ENCODE results near the gene DBI. TPM values are rescaled to one million over a fixed set of nuclear protein-coding genes. Genes with fewer than 3 reads are reported as not detected.

Gene DBI
- total and polyA plus RNA-seq, 2 of the 8 experiments (the other 6 are each of a cell fraction or from before 2014, with no cell fraction given), result 180 to 212 TPM

DNA sequence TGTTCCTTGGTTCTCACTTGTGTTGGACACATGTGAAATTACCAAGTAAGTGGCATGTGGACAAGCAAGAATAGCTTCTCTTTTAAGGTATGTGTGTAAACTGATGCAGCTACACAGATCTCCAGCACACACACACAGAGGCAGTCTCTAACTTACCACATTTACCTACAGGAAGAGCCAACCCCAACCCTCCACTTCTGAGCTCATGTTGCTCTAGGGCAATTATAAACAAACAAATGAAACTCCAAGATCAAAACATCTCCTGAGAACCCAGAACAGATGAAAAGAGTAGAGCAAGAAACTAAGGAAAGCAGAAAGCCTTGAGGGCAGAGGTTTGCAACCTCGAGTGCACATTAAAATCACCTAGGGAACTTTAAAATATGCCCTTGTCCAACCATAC lies 48.9 kb downstream of the DBI start:
- Histone ChIP-seq H3K36me3 (ENCODE audit: control insufficient read depth in 2 of 4, insufficient read depth in 4 of 4, low read length in 3 of 4) (no peaks in the 10 kb centered on the region), H3K23me2 (ENCODE audit: low read depth, low read length) (no peaks in the 10 kb centered on the region), H3K4me3 (ENCODE audit: extremely low read depth in 1 of 4, insufficient read depth in 2 of 4, low read depth in 3 of 4, low read length in 4 of 4) (no peak overlapping the region), H2BK12ac (ENCODE audit: low read depth, low read length) (no peak overlapping the region), H4K91ac (replicated peaks; ENCODE audit: insufficient read length, low read length) (no peak overlapping the region), H3K4me2 (ENCODE audit: insufficient read depth in 1 of 2, low read depth in 2 of 2, low read length in 2 of 2) (no peak overlapping the region), H2BK15ac (ENCODE audit: low read length) (no peak overlapping the region), H2BK20ac (ENCODE audit: low read length) (no peak overlapping the region), H3K79me1 (ENCODE audit: low read depth, low read length) (no peaks in the 10 kb centered on the region), H3K9ac (replicated peaks in 1 of 4; ENCODE audit: extremely low read depth in 1 of 4, low read depth in 3 of 4, low read length in 3 of 4) (no peak overlapping the region), H3K27me3 (replicated peaks in 1 of 4; ENCODE audit: control insufficient read depth in 3 of 4, extremely low read depth in 1 of 4, insufficient read depth in 3 of 4, low read length in 3 of 4) (no peaks in the 10 kb centered on the region), H2AFZ (ENCODE audit: low read length) (no peak overlapping the region), H3K56ac (replicated peaks; ENCODE audit: insufficient read length, low read depth, low read length) (no peak overlapping the region), H4K20me1 (replicated peaks in 1 of 2; ENCODE audit: control insufficient read depth in 1 of 2, insufficient read depth in 2 of 2, low read length in 2 of 2) (no peaks in the 10 kb centered on the region), H2BK120ac (replicated peaks; ENCODE audit: low read depth, low read length) (no peak overlapping the region), H3K27ac (ENCODE audit: low read depth, low read length) (no peak overlapping the region), H2BK5ac (ENCODE audit: low read depth, low read length) (no peak overlapping the region), H3K9me3 (ENCODE audit: insufficient read depth in 2 of 2, low read depth in 1 of 2, low read length in 1 of 2) (0 out of 4 replicates have a peak, but pooled peaks cover under 1% of the 10 kb centered on the region in 2 experiments), H3K14ac (ENCODE audit: insufficient read length) (no peak overlapping the region), H3K4me1 (replicated peaks in 1 of 4; ENCODE audit: control insufficient read depth in 3 of 4, insufficient read depth in 4 of 4, low read length in 3 of 4) (no peaks in the 10 kb centered on the region), H3K23ac (ENCODE audit: insufficient read length) (no peak overlapping the region), H3K4ac (replicated peaks; ENCODE audit: insufficient read length, low read depth, low read length) (no peak overlapping the region), H4K8ac (ENCODE audit: extremely low read depth, insufficient read depth, low read length) (no peak overlapping the region), H3K18ac (ENCODE audit: extremely low read depth, low read length) (no peak overlapping the region), H3K79me2 (ENCODE audit: control insufficient read depth in 1 of 2, insufficient read depth in 2 of 2, low read length in 2 of 2) (no peaks in the 10 kb centered on the region), H4K5ac (ENCODE audit: insufficient read length, low read depth, low read length) (no peak overlapping the region), H2AK5ac (ENCODE audit: low read depth, low read length) (no peak overlapping the region)
- ChIA-PET POLR2A (ENCODE audit: partially characterized antibody) (interaction anchor here (1.4 kb wide), 1 partner anchor 9 kb away, joined by 3 read pairs; no protein-coding TSS in a partner anchor), CTCF (ENCODE audit: partially characterized antibody) (interaction anchor here (0.7 to 21.3 kb wide), 4 partner anchors 13 to 61 kb away, joined by 3 to 411 read pairs (median 4); no protein-coding TSS in a partner anchor)
- 73% methylated on average over 1 of the region's 1 CpG; no CpG with 5 or more reads in 1 of the 2 experiments for WGBS, 2 experiments (ENCODE audit: extremely low coverage in 1 of 2, insufficient coverage in 1 of 2, insufficient read length in 1 of 2, insufficient replicate concordance in 2 of 2, low coverage in 1 of 2, low lambda C conversion rate in 2 of 2, missing lambda C conversion rate in 1 of 2)
- FAIRE-seq, result no peak
- no peak for DNase-seq (ENCODE audit: low read depth in 1 of 2, low spot score in 2 of 2)
- TF ChIP-seq E2F6 (IDR thresholded peaks at IDR 0.05) (no peak), RAD21 (IDR thresholded peaks at IDR 0.05 in 1 of 2, conservative IDR thresholded peaks at IDR 0.05 in 1 of 2; ENCODE audit: low read depth in 2 of 2, low read length in 2 of 2) (no peak), FOSL1 (IDR thresholded peaks at IDR 0.05; ENCODE audit: insufficient read depth, low read depth, low read length) (no peak), TAF1 (IDR thresholded peaks at IDR 0.05; ENCODE audit: low read depth, low read length) (no peak), EP300 (IDR thresholded peaks at IDR 0.05; ENCODE audit: borderline replicate concordance in 1 of 2, low read depth in 2 of 2, low read length in 2 of 2) (no peak), POU5F1 (IDR thresholded peaks at IDR 0.05; ENCODE audit: low read depth, low read length) (no peak), GTF2F1 (IDR thresholded peaks at IDR 0.05; ENCODE audit: borderline replicate concordance, low read depth, low read length) (no peak), SP1 (IDR thresholded peaks at IDR 0.05; ENCODE audit: low read depth, low read length) (no peak), BRCA1 (IDR thresholded peaks at IDR 0.05; ENCODE audit: low read depth, low read length) (no peak), HDAC6 (IDR thresholded peaks at IDR 0.05; ENCODE audit: low read depth, low read length) (no peak)
